ENCODE results near the gene STIM2. TPM values are rescaled to one million over a fixed set of nuclear protein-coding genes. Genes with fewer than 3 reads are reported as not detected.
A peak's percentile ranks its signal among the peaks of the same experiment; 100 is the strongest.
"Not testable (repeated sequence)": the region's sequence is repeated elsewhere in the genome, so short reads cannot be mapped to it uniquely, and the experiment has no call there.

STIM2 gene
- total and polyA plus RNA-seq, 9 of the 15 experiments (the other 6 are each of a cell fraction or from before 2014, with no cell fraction given) = 7.2 to 26.8 (median 15.4) TPM

- TF ChIP-seq TAF1 (IDR thresholded peaks at IDR 0.05; ENCODE audit: control insufficient read depth, extremely low read depth, insufficient read depth, low read length, severe bottlenecking) = peak; percentile 77
- no peak for TF ChIP-seq ZNF644 (tag; IDR thresholded peaks at IDR 0.05; ENCODE audit: low read depth)
- no peak for TF ChIP-seq ZBTB5 (IDR thresholded peaks at IDR 0.05)
- TF ChIP-seq MAZ (CRISPR knock-in tag; conservative IDR thresholded peaks at IDR 0.05 in 1 of 2, IDR thresholded peaks at IDR 0.05 in 1 of 2) = peak; percentile 77 to 89
- TF ChIP-seq C11orf30 (IDR thresholded peaks at IDR 0.05; ENCODE audit: low read depth) = no peak
- TF ChIP-seq ZNF347 (CRISPR knock-in tag; IDR thresholded peaks at IDR 0.05; ENCODE audit: low read depth) = no peak
- no peak for TF ChIP-seq DMBX1 (CRISPR knock-in tag; IDR thresholded peaks at IDR 0.05; ENCODE audit: borderline replicate concordance)
These were observed at the start of gene STIM2 (continued) for GRCh38 chr4:26860157-26860921.

- H3K27me3 ChIP-seq (ENCODE audit: control insufficient read depth in 2 of 2, insufficient read depth in 2 of 2, low read length in 2 of 2); H3K4me1 ChIP-seq (replicated peaks in 1 of 2; ENCODE audit: control insufficient read depth in 2 of 2, insufficient read depth in 2 of 2, low read length in 2 of 2); CTCF ChIA-PET (ENCODE audit: low intra/inter-chr PET ratio); H3K9me3 ChIP-seq (replicated peaks; ENCODE audit: control insufficient read depth, insufficient read depth, low read depth, low read length); H3K27ac ChIP-seq (ENCODE audit: extremely low read depth, low read depth, low read length); BruUV-seq (replicated peaks); H3K9ac ChIP-seq (ENCODE audit: insufficient read depth in 1 of 2, low read depth in 2 of 2, low read length in 2 of 2); H3K9me1 ChIP-seq (ENCODE audit: control insufficient read depth, insufficient read depth, low read length); H3K79me2 ChIP-seq (ENCODE audit: control insufficient read depth, insufficient read depth, low read length); intact Hi-C loops (cut with micrococcal nuclease); DNase-seq (ENCODE audit: extremely low read depth in 1 of 4, low spot score in 3 of 4); H2AFZ ChIP-seq (ENCODE audit: low read depth, low read length); H3K36me3 ChIP-seq (ENCODE audit: control insufficient read depth, insufficient read depth, low read length); FAIRE-seq; in situ Hi-C loops (cut with MboI); H3K4me3 ChIP-seq; POLR2A ChIA-PET; H4K20me1 ChIP-seq (replicated peaks; ENCODE audit: control insufficient read depth, insufficient read depth, low read length); ATAC-seq; H3K4me2 ChIP-seq (ENCODE audit: insufficient read depth, low read length): not testable (repeated sequence)
- 32% methylated on average over 4 of the region's 4 CpGs for WGBS (ENCODE audit: insufficient coverage, low coverage, missing lambda C conversion rate)
These were observed 49.1 kb upstream of the STIM2 start for GRCh38 chr4:26811571-26811970.

All from K562 (cell line).